Ishikawa (cell line): ENCODE data around the gene ANKRD11.

Experiments used
- CEBPB ChIP-seq: IDR thresholded peaks from 2 replicates; pipeline ENCODE4 v1.6.1; 2012
- CREB1 ChIP-seq: IDR thresholded peaks from 2 replicates; pipeline ENCODE4 v1.6.1; 2012; ENCODE audit warnings: low read depth
- EGR1 ChIP-seq: IDR thresholded peaks from 2 replicates; pipeline ENCODE4 v1.6.1; 2012
- EP300 ChIP-seq: IDR thresholded peaks from 2 replicates; pipeline ENCODE4 v1.6.1; 2012; ENCODE audit warnings: borderline replicate concordance
- FOXM1 ChIP-seq: IDR thresholded peaks from 2 replicates; pipeline ENCODE4 v1.6.1; 2012; ENCODE audit warnings: low read depth, borderline replicate concordance
- MAX ChIP-seq: IDR thresholded peaks from 2 replicates; pipeline ENCODE4 v1.6.1; 2012
- NFIC ChIP-seq: IDR thresholded peaks from 2 replicates; pipeline ENCODE4 v1.6.1; 2012
- RAD21 ChIP-seq: IDR thresholded peaks from 2 replicates; pipeline ENCODE4 v1.6.1; 2012; ENCODE audit warnings: low read depth
- TAF1 ChIP-seq: IDR thresholded peaks from 2 replicates; pipeline ENCODE4 v1.6.1; 2012; ENCODE audit warnings: low read depth, mild to moderate bottlenecking
- TCF12 ChIP-seq: IDR thresholded peaks from 2 replicates; pipeline ENCODE4 v1.6.1; 2012; ENCODE audit warnings: low read depth
- TEAD4 ChIP-seq: IDR thresholded peaks from 2 replicates; pipeline ENCODE4 v1.6.1; 2012
- YY1 ChIP-seq: IDR thresholded peaks from 2 replicates; pipeline ENCODE4 v1.6.1; 2012; ENCODE audit warnings: low read depth
- ZBTB7A ChIP-seq: IDR thresholded peaks from 2 replicates; pipeline ENCODE4 v1.6.1; 2012; ENCODE audit warnings: low read depth
- TF ChIP-seq, protein P1 (sequence below): IDR thresholded peaks from 2 replicates; pipeline ENCODE4 v1.6.1; 2012
- TF ChIP-seq, protein P2 (sequence below): IDR thresholded peaks from 2 replicates; pipeline ENCODE4 v1.6.1; 2012; ENCODE audit warnings: low read depth, mild to moderate bottlenecking

The ANKRD11 gene

DNA sequence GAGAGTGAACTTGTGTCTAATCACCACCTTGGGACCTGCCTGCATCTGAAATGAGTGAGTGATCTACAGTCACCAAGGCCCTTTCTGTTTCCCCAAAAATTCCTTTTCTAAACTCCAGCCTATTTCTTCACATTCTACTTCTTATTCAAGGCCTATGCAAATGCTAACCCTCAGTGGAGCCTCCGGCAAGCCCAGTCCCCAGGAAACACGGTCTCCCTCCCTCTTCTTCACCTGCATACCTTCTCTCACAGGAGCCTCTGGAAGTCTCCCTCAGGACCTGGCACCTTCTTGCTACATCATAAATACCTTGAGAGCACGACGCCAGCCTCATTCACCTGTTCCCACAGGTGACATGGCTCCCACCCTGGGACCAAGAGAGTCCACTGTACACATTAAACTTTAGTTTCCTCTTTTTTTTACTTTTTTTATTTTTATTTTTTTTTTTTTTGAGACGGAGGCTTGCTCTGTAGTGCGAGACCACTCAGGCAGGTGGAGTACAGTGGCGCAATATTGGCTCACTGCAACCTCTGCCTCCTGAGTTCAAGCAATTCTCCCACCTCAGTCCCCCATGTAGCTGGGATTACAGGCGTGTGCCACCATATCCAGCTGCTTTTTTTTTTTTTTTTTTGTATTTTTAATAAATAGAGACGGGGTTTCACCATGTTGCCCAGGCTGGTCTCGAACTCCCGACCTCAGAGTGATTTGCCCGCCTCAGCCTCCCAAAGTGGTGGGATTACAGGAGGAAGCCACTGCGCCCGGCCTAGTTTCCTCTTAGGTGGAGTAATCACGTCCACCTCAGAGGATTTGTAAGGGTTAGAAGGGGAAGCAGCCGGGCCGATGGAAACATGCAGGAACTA is 97.3 kb downstream of the ANKRD11 start:
- TF ChIP-seq ZBTB7A, result no peak
- no peak for TF ChIP-seq EGR1
- no peak for TF ChIP-seq MAX
- no peak for TF ChIP-seq NFIC
- TF ChIP-seq TCF12, result no peak
- TF ChIP-seq CEBPB, result no peak
- TF ChIP-seq FOXM1, result no peak
- no peak for TF ChIP-seq RAD21
- no peak for TF ChIP-seq TEAD4
- TF ChIP-seq CREB1, result no peak
- no peak for TF ChIP-seq EP300
- no peak for TF ChIP-seq TAF1
- TF ChIP-seq YY1, result no peak

- TF ChIP-seq, protein P1, sequence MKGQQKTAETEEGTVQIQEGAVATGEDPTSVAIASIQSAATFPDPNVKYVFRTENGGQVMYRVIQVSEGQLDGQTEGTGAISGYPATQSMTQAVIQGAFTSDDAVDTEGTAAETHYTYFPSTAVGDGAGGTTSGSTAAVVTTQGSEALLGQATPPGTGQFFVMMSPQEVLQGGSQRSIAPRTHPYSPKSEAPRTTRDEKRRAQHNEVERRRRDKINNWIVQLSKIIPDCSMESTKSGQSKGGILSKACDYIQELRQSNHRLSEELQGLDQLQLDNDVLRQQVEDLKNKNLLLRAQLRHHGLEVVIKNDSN, result no peak
- TF ChIP-seq MAX, result no peak
- TF ChIP-seq EGR1, result no peak
- TF ChIP-seq CEBPB, result no peak
- TF ChIP-seq RAD21, result no peak
- TF ChIP-seq, protein P2, sequence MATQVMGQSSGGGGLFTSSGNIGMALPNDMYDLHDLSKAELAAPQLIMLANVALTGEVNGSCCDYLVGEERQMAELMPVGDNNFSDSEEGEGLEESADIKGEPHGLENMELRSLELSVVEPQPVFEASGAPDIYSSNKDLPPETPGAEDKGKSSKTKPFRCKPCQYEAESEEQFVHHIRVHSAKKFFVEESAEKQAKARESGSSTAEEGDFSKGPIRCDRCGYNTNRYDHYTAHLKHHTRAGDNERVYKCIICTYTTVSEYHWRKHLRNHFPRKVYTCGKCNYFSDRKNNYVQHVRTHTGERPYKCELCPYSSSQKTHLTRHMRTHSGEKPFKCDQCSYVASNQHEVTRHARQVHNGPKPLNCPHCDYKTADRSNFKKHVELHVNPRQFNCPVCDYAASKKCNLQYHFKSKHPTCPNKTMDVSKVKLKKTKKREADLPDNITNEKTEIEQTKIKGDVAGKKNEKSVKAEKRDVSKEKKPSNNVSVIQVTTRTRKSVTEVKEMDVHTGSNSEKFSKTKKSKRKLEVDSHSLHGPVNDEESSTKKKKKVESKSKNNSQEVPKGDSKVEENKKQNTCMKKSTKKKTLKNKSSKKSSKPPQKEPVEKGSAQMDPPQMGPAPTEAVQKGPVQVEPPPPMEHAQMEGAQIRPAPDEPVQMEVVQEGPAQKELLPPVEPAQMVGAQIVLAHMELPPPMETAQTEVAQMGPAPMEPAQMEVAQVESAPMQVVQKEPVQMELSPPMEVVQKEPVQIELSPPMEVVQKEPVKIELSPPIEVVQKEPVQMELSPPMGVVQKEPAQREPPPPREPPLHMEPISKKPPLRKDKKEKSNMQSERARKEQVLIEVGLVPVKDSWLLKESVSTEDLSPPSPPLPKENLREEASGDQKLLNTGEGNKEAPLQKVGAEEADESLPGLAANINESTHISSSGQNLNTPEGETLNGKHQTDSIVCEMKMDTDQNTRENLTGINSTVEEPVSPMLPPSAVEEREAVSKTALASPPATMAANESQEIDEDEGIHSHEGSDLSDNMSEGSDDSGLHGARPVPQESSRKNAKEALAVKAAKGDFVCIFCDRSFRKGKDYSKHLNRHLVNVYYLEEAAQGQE, result no peak
- TF ChIP-seq TEAD4, result no peak
- TF ChIP-seq ZBTB7A, result no peak
- TF ChIP-seq NFIC, result no peak
- TF ChIP-seq FOXM1, result no peak
- no peak for TF ChIP-seq TCF12
- TF ChIP-seq CREB1, result no peak
- TF ChIP-seq EP300, result no peak
- no peak for TF ChIP-seq YY1
- TF ChIP-seq TAF1, result no peak
These were observed 101.8 kb downstream of the ANKRD11 start for GRCh38 chr16:89388536-89388935.

DNA sequence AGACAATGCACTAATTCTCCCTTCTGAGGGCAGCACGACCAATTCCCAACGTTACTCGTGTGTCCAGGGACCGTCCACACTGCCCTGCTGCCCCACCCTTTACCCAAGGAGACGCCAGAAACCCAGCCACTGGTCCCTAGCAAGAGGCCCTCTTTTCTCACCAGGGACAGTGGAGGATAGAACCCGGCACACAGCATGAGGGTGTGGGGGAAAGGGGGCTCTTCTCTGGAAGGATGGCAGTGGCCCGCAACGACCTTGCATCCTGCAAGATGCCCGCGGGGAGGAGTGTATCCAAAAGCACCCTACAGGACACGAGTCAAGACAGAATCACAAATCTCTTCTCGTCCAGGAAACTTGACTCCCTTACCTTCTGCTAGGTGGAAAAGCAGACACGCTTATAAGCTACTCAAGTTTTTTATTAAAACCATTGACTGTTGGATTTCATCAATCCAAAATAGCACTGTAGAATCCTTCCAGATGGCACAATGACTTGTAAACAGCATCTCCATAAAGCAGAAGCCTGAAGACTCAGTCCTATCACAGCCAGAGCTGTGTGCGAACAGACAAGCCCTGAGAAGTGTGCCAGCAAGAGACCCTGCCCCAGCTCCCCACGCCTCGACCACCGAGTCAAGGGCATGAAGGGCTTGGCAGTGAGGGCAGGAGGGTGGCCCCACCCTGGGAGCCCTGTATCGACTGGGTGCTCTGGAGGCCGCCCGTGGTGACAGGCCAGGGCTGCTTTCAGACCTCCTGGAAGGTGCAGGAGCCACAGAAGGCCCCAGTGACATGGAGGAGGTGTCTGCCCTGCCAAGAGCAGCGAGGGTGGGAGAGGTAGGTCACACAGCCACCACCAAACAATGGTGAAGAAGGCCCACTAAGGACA is 103.8 kb downstream of the ANKRD11 start:
- TF ChIP-seq, protein P1, result no peak

DNA sequence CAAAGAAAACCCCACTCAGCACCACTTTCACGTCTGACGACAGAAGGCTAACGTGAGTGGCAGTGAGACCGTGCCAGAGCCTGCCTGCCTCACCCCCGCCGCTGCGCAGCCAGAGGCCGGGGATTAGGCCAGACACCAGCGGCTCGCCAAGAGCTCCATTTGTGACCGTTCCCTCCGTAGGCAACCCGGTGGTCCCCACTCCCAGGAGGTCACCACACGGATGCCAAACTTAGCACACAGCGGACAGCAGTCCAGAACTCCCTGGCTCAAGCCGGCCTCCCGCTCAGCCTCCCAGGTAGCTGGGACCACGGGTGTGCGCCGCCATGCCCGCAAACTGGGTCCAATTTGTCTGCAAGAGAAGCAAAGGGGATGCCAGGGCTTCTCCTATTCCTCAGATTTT is 104.6 kb downstream of the ANKRD11 start:
- TF ChIP-seq TCF12 (no peak), CEBPB (no peak), CREB1 (no peak), RAD21 (no peak)

DNA sequence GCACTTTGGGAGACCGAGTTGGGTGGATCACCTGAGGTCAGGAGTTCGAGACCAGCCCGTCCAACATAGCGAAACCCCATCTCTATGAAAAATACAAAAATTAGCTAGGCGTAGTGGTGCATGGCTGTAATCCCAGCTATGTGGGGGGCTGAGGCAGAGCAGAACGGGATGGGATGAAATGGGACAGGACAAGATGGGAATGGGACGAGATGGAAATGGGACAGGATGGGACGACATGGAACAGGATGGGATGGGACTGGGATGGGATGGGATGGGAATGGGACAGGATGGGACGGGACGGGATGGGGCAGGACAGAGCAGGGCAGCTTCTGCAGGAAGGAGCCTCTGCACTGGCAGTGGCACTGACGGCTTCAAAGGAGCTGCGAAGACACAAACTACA is 106.1 kb downstream of the ANKRD11 start:
- no peak for TF ChIP-seq TCF12

DNA sequence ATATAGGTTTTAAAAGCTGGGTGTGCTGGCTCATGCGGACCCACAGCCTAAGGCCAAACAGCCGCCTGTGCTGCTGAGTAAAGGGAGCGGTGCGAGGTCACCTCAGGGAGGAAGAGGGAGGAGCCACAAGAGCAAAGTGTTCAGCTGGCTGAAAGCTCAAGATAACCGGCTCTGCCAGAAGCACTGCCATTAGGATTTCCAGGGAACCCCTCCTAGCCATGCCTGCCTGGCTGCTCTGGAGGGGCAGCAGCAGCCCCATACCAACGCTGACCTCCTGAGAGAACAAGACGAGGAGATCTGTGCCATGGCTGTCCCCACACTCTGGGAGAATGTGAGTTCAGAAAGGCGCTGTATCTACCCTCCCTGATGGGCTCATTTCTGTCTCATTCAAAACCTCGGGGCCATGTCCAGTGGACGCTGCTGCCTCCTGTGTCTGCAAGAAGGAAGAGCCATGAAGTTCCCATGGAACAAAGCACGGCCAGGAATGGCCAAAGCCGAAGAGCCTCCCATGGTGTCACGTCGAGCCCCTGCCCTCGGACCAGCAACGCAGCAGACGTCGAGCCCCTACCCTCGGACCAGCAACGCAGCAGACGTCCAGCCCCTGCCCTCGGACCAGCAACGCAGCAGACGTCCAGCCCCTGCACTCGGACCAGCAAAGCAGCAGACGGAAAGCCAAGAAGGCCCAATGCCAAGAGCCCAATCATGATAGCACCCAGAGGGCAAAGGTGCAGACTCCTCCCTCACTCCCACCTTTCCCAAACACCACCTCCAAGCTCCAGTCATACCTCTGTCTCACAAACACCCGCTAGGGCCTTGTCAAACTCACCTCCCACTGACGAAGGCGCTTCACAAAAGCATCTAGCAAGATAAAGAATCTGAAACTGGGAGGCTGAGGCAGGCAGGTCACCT is 107.0 kb downstream of the ANKRD11 start:
- TF ChIP-seq MAX, result no peak
- no peak for TF ChIP-seq TAF1
- no peak for TF ChIP-seq CEBPB
- TF ChIP-seq EGR1, result no peak
- TF ChIP-seq, protein P1, result no peak
- TF ChIP-seq, protein P2, result no peak
- no peak for TF ChIP-seq ZBTB7A
- no peak for TF ChIP-seq FOXM1
- TF ChIP-seq NFIC, result no peak
- no peak for TF ChIP-seq YY1
- no peak for TF ChIP-seq TCF12
- TF ChIP-seq CREB1, result no peak
- no peak for TF ChIP-seq TEAD4
